ENCODE measurements around the gene ZAP70. TPM values are rescaled to one million over a fixed set of nuclear protein-coding genes. Genes with fewer than 3 reads are reported as not detected.

The ZAP70 gene
- total RNA-seq, 1 experiment from 2014 or later = not detected

DNA sequence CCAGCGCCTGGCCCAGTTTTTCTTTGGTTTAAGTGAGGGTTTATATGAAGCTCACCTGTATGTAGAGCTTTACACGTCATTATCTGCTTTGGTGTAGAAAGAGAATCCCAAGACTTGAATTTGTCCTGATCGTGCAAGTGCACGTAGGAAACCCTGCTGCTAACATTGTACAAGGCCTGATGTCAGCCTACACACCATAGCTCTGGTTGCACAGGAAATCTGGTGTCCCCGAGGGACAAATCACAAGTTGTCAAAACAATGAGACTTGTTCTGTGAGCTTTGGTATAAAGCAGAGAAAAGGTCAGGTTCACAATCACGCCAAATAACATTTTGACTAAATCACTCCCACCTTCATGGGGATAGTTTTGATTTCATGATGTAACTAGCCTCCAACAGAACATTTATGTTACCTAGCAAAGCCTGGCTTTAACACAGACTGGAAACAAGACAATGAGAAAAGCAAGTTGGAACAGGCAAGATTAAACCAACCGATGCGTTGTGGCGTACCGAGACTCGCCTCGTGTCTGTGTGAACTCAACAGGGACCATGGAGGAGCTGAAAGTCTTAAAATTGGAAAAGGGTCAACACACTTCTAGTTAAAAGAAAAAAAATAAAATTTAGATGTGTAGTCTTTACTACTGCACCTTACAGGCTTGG lies 41.4 kb downstream of the ZAP70 start:
- Histone ChIP-seq H3K4me1 (ENCODE audit: insufficient read depth, low read length, poor library complexity, severe bottlenecking) (peaks cover 6% of the 10 kb centered on the region), H3K36me3 (ENCODE audit: insufficient read depth, low read length, poor library complexity, severe bottlenecking) (peaks cover 6% of the 10 kb centered on the region), H3K4me3 (ENCODE audit: low read depth, low read length, poor library complexity, severe bottlenecking) (no peak overlapping the region), H3K9me3 (ENCODE audit: low read depth, low read length, poor library complexity, severe bottlenecking) (no peaks in the 10 kb centered on the region), H3K27me3 (replicated peaks; ENCODE audit: insufficient read depth, low read depth, low read length, poor library complexity) (no peaks in the 10 kb centered on the region), H3K27ac (ENCODE audit: low read depth, low read length, poor library complexity, severe bottlenecking) (no peak overlapping the region)
- no TSS peak for BruUV-seq (replicated peaks)
- intact Hi-C loops (cut with micrococcal nuclease; ENCODE audit: unreplicated experiment) = no loop called here
- ChIA-PET POLR2A (ENCODE audit: low non-redundant PET) (no interaction called here), CTCF (no interaction called here)
- DNase-seq (ENCODE audit: low spot score) = no peak
- TF ChIP-seq, protein P1, sequence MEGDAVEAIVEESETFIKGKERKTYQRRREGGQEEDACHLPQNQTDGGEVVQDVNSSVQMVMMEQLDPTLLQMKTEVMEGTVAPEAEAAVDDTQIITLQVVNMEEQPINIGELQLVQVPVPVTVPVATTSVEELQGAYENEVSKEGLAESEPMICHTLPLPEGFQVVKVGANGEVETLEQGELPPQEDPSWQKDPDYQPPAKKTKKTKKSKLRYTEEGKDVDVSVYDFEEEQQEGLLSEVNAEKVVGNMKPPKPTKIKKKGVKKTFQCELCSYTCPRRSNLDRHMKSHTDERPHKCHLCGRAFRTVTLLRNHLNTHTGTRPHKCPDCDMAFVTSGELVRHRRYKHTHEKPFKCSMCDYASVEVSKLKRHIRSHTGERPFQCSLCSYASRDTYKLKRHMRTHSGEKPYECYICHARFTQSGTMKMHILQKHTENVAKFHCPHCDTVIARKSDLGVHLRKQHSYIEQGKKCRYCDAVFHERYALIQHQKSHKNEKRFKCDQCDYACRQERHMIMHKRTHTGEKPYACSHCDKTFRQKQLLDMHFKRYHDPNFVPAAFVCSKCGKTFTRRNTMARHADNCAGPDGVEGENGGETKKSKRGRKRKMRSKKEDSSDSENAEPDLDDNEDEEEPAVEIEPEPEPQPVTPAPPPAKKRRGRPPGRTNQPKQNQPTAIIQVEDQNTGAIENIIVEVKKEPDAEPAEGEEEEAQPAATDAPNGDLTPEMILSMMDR (conservative IDR thresholded peaks at IDR 0.05; ENCODE audit: low read depth, low read length) = no peak
- no peak for TF ChIP-seq EZH2 (IDR thresholded peaks at IDR 0.05; ENCODE audit: borderline replicate concordance, low read depth, low read length, poor library complexity, severe bottlenecking)

DNA sequence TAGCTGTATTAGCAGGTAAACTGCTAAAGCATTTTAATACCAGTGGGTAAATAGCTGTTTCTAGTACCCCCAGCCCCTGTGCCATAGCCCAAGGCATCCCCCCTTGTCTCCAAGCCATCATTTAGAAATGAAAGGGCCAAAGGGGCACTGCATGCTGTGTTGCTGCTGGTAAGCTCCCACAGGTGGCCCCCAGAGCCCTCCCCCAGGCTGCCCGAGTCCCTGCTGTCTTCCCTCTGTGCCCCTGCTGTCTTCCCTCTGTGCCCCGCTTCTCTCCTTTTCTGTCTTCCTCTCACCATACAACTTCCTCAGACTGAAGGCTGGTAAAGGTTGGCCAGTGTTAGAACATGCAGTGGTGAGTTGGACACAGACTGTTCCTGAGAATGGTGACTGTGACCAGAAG lies 42.1 kb downstream of the ZAP70 start:
- BruUV-seq (replicated peaks) = no TSS peak
- Histone ChIP-seq H3K36me3 (ENCODE audit: insufficient read depth, low read length, poor library complexity, severe bottlenecking) (peaks cover 6% of the 10 kb centered on the region), H3K27me3 (replicated peaks; ENCODE audit: insufficient read depth, low read depth, low read length, poor library complexity) (no peaks in the 10 kb centered on the region), H3K4me1 (ENCODE audit: insufficient read depth, low read length, poor library complexity, severe bottlenecking) (peaks cover 6% of the 10 kb centered on the region), H3K4me3 (ENCODE audit: low read depth, low read length, poor library complexity, severe bottlenecking) (no peak overlapping the region), H3K27ac (ENCODE audit: low read depth, low read length, poor library complexity, severe bottlenecking) (no peak overlapping the region), H3K9me3 (ENCODE audit: low read depth, low read length, poor library complexity, severe bottlenecking) (no peaks in the 10 kb centered on the region)
- ChIA-PET POLR2A (ENCODE audit: low non-redundant PET) (no interaction called here), CTCF (no interaction called here)
- intact Hi-C loops (cut with micrococcal nuclease; ENCODE audit: unreplicated experiment) = no loop called here
- TF ChIP-seq, protein P1 (conservative IDR thresholded peaks at IDR 0.05; ENCODE audit: low read depth, low read length) = no peak
- no peak for TF ChIP-seq EZH2 (IDR thresholded peaks at IDR 0.05; ENCODE audit: borderline replicate concordance, low read depth, low read length, poor library complexity, severe bottlenecking)
- DNase-seq (ENCODE audit: low spot score) = no peak

DNA sequence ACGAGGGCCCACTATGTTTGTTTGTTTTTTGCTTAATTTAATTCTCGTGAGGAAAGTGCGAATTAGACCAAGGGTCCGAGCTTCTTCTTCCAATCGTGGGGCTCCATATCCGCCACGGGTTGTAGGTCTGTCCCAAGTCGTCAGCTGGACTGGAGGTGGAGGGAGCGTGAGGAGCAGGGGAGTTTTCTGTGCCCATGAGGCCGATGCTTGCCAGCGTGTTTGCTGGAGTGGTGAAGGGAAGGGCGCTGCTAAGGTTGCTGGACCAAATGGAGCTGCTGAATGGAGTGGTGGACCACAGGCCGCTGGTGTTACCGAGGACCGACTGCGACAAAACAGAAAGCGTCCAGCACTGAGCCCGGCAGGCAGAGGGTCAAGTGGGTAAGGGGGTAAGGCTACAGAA lies 43.7 kb downstream of the ZAP70 start:
- H3K27me3 ChIP-seq (replicated peaks; ENCODE audit: insufficient read depth, low read depth, low read length, poor library complexity) = no peaks in the 10 kb centered on the region
- BruUV-seq (replicated peaks) = no TSS peak
- H3K4me3 ChIP-seq (ENCODE audit: low read depth, low read length, poor library complexity, severe bottlenecking) = no peak overlapping the region
- CTCF ChIA-PET = no interaction called here
- H3K36me3 ChIP-seq (ENCODE audit: insufficient read depth, low read length, poor library complexity, severe bottlenecking) = peaks cover 6% of the 10 kb centered on the region
- POLR2A ChIA-PET (ENCODE audit: low non-redundant PET) = no interaction called here
- no peak overlapping the region for H3K27ac ChIP-seq (ENCODE audit: low read depth, low read length, poor library complexity, severe bottlenecking)
- no peak for DNase-seq (ENCODE audit: low spot score)
- intact Hi-C loops (cut with micrococcal nuclease; ENCODE audit: unreplicated experiment) = no loop called here
- no peak for TF ChIP-seq EZH2 (IDR thresholded peaks at IDR 0.05; ENCODE audit: borderline replicate concordance, low read depth, low read length, poor library complexity, severe bottlenecking)
- TF ChIP-seq, protein P1 (conservative IDR thresholded peaks at IDR 0.05; ENCODE audit: low read depth, low read length) = no peak
- no peaks in the 10 kb centered on the region for H3K9me3 ChIP-seq (ENCODE audit: low read depth, low read length, poor library complexity, severe bottlenecking)
- no peaks in the 10 kb centered on the region for H3K4me1 ChIP-seq (ENCODE audit: insufficient read depth, low read length, poor library complexity, severe bottlenecking)

All from A673 (cell line).